Measurements from ENCODE around the gene NOL8.

DNA sequence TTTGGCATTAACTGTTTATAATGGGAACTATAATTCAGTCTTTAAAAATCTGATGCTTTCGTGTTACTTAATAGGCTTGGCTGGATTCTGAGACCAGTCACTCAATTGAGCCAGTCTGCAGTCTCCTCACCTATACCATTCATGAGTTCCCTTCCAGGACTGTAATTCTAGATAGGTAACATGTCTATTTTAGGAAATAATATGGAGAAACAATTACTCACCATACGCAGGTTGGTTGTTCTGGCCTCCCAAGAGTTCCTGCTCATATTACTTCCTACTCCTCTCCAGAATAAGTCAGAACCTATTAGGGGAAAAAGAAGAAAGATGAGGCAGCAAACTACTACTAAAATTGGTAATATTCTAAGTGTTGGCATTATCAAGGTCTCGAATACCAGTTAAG is 27.1 kb downstream of the NOL8 start:
- TF ChIP-seq, protein P1, sequence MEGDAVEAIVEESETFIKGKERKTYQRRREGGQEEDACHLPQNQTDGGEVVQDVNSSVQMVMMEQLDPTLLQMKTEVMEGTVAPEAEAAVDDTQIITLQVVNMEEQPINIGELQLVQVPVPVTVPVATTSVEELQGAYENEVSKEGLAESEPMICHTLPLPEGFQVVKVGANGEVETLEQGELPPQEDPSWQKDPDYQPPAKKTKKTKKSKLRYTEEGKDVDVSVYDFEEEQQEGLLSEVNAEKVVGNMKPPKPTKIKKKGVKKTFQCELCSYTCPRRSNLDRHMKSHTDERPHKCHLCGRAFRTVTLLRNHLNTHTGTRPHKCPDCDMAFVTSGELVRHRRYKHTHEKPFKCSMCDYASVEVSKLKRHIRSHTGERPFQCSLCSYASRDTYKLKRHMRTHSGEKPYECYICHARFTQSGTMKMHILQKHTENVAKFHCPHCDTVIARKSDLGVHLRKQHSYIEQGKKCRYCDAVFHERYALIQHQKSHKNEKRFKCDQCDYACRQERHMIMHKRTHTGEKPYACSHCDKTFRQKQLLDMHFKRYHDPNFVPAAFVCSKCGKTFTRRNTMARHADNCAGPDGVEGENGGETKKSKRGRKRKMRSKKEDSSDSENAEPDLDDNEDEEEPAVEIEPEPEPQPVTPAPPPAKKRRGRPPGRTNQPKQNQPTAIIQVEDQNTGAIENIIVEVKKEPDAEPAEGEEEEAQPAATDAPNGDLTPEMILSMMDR (IDR thresholded peaks at IDR 0.05): no peak
- no peak for TF ChIP-seq POLR2AphosphoS5 (IDR thresholded peaks at IDR 0.05; ENCODE audit: low read depth, low read length)
- no peak for TF ChIP-seq SIN3A (IDR thresholded peaks at IDR 0.05; ENCODE audit: borderline replicate concordance, insufficient read depth, low read depth, low read length)
- TF ChIP-seq, protein P2, sequence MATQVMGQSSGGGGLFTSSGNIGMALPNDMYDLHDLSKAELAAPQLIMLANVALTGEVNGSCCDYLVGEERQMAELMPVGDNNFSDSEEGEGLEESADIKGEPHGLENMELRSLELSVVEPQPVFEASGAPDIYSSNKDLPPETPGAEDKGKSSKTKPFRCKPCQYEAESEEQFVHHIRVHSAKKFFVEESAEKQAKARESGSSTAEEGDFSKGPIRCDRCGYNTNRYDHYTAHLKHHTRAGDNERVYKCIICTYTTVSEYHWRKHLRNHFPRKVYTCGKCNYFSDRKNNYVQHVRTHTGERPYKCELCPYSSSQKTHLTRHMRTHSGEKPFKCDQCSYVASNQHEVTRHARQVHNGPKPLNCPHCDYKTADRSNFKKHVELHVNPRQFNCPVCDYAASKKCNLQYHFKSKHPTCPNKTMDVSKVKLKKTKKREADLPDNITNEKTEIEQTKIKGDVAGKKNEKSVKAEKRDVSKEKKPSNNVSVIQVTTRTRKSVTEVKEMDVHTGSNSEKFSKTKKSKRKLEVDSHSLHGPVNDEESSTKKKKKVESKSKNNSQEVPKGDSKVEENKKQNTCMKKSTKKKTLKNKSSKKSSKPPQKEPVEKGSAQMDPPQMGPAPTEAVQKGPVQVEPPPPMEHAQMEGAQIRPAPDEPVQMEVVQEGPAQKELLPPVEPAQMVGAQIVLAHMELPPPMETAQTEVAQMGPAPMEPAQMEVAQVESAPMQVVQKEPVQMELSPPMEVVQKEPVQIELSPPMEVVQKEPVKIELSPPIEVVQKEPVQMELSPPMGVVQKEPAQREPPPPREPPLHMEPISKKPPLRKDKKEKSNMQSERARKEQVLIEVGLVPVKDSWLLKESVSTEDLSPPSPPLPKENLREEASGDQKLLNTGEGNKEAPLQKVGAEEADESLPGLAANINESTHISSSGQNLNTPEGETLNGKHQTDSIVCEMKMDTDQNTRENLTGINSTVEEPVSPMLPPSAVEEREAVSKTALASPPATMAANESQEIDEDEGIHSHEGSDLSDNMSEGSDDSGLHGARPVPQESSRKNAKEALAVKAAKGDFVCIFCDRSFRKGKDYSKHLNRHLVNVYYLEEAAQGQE (IDR thresholded peaks at IDR 0.05; ENCODE audit: insufficient read depth in 1 of 2, low read depth in 2 of 2, low read length in 1 of 2): no peak

All from Panc1 (cell line).